Measurements from ENCODE around the gene ZNF821. TPM values are rescaled to one million over a fixed set of nuclear protein-coding genes. Genes with fewer than 3 reads are reported as not detected.

Gene ZNF821
- total RNA-seq, 1 experiment from 2014 or later = 13.1 TPM

DNA sequence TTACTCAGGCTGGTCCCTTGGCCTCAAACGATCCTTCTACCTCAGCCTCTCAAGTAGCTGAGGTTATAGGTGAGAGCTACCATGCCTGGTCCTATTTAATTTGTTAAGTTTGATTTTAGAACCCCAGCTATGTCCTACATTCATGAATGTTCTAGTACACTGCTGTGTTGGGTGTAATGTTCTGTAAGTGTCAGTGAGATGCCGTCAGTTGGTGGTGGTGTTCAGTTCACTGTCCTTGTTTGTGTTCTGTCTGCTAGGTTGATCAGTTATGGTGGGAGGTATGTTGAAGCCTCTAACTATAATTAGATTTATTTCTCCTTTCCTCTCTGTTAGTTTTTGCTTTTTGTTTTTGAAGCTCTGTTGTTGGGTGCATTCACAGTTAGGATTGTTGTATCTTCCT, 19.6 kb upstream of the ZNF821 start:
- peaks cover 24% of the 10 kb centered on the region for H3K36me3 Mint-ChIP-seq (ENCODE audit: insufficient read depth, unreplicated experiment)
- peaks cover 40% of the 10 kb centered on the region for H3K4me1 Mint-ChIP-seq (ENCODE audit: low read depth, unreplicated experiment)
- intact Hi-C loops (cut with micrococcal nuclease; ENCODE audit: unreplicated experiment) = no loop called here
- BruUV-seq (replicated peaks) = no TSS peak
- no peaks in the 10 kb centered on the region for H3K9me3 Mint-ChIP-seq (ENCODE audit: low read depth, unreplicated experiment)
- H3K27me3 Mint-ChIP-seq (ENCODE audit: unreplicated experiment) = no peaks in the 10 kb centered on the region
- TF ChIP-seq, protein P1, sequence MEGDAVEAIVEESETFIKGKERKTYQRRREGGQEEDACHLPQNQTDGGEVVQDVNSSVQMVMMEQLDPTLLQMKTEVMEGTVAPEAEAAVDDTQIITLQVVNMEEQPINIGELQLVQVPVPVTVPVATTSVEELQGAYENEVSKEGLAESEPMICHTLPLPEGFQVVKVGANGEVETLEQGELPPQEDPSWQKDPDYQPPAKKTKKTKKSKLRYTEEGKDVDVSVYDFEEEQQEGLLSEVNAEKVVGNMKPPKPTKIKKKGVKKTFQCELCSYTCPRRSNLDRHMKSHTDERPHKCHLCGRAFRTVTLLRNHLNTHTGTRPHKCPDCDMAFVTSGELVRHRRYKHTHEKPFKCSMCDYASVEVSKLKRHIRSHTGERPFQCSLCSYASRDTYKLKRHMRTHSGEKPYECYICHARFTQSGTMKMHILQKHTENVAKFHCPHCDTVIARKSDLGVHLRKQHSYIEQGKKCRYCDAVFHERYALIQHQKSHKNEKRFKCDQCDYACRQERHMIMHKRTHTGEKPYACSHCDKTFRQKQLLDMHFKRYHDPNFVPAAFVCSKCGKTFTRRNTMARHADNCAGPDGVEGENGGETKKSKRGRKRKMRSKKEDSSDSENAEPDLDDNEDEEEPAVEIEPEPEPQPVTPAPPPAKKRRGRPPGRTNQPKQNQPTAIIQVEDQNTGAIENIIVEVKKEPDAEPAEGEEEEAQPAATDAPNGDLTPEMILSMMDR (IDR thresholded peaks at IDR 0.05; ENCODE audit: unreplicated experiment) = no peak
- H3K4me3 Mint-ChIP-seq (ENCODE audit: low read depth, unreplicated experiment) = no peak overlapping the region
- H3K27ac Mint-ChIP-seq (ENCODE audit: unreplicated experiment) = peak overlapping the region; percentile 13
- DNase-seq = no peak
- CTCF ChIA-PET = no interaction called here

DNA sequence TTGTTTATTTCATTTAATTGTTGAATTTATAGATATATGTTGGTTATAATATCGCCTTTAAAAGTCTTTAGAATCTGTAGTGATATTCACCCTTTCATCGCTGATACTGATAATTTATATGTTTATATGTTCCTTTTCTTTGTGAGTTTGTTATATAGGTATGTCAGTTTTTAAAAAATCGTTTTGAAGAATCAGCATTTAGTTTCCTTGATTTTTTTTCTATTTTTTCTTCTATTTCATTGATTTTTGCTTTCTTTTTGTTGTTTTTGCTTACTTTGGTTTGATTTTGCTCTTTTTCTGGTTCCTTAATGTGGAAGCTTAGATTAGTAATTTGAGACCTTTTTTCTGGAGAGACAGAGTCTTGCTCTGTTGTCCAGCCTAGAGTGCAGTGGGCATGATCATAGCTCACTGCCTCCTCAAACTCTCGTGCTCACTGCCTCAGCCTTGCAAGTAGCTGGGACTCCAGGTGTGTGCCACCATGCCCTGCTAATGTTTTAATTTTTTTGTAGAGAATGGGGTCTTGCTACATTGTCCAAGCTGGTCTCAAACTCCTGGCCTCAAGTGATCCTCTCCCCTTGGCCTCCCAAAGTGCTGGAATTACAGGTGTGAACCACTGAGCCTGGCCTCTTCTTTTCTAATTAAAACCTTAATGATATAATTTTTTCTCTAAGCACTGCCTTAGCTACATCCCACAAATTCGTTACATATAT, 18.8 kb upstream of the ZNF821 start:
- Mint-ChIP-seq H3K4me1 (ENCODE audit: low read depth, unreplicated experiment) (peaks cover 40% of the 10 kb centered on the region), H3K9me3 (ENCODE audit: low read depth, unreplicated experiment) (no peaks in the 10 kb centered on the region), H3K27me3 (ENCODE audit: unreplicated experiment) (no peaks in the 10 kb centered on the region), H3K4me3 (ENCODE audit: low read depth, unreplicated experiment) (no peak overlapping the region), H3K36me3 (ENCODE audit: insufficient read depth, unreplicated experiment) (peaks cover 26% of the 10 kb centered on the region), H3K27ac (ENCODE audit: unreplicated experiment) (peak overlapping the region; percentile 5)
- intact Hi-C loops (cut with micrococcal nuclease; ENCODE audit: unreplicated experiment) = no loop called here
- no peak for DNase-seq
- no TSS peak for BruUV-seq (replicated peaks)
- CTCF ChIA-PET = interaction anchor here (0.6 kb wide), 2 partner anchors 61 to 106 kb away, joined by 4 to 8 read pairs; no protein-coding TSS in a partner anchor
- TF ChIP-seq, protein P1 (IDR thresholded peaks at IDR 0.05; ENCODE audit: unreplicated experiment) = no peak

DNA sequence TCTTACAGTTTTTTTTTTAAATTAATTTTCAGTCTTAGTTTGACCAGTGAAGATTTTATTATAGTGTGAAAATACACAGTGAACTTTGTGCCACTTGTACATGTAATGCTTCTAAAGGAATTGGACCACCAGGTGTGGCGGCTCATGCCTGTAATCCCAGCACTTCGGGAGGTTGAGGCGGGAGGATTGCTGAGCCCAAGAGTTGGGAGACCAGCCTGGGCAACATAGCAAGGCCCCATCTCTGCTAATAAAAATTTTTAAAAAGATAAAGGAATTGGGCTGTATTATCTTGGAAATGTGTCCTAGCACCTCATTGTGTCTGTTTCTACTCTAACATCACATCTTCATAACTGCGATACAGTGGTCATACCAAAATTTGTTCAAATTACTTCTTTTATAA, 15.2 kb upstream of the ZNF821 start:
- Mint-ChIP-seq H3K27me3 (ENCODE audit: unreplicated experiment) (no peaks in the 10 kb centered on the region), H3K36me3 (ENCODE audit: insufficient read depth, unreplicated experiment) (peaks cover 62% of the 10 kb centered on the region), H3K4me3 (ENCODE audit: low read depth, unreplicated experiment) (no peak overlapping the region), H3K9me3 (ENCODE audit: low read depth, unreplicated experiment) (no peaks in the 10 kb centered on the region), H3K27ac (ENCODE audit: unreplicated experiment) (no peak overlapping the region), H3K4me1 (ENCODE audit: low read depth, unreplicated experiment) (peaks cover 36% of the 10 kb centered on the region)
- intact Hi-C loops (cut with micrococcal nuclease; ENCODE audit: unreplicated experiment) = loop anchor here (10.0 kb wide), 1 partner anchor 94 kb away; the partner anchor contains the start of gene AP1G1
- no peak for DNase-seq
- CTCF ChIA-PET = interaction anchor here (0.6 to 1.0 kb wide), 2 partner anchors 62 to 75 kb away, joined by 3 read pairs; no protein-coding TSS in a partner anchor
- BruUV-seq (replicated peaks) = no TSS peak
- TF ChIP-seq, protein P1 (IDR thresholded peaks at IDR 0.05; ENCODE audit: unreplicated experiment) = no peak

DNA sequence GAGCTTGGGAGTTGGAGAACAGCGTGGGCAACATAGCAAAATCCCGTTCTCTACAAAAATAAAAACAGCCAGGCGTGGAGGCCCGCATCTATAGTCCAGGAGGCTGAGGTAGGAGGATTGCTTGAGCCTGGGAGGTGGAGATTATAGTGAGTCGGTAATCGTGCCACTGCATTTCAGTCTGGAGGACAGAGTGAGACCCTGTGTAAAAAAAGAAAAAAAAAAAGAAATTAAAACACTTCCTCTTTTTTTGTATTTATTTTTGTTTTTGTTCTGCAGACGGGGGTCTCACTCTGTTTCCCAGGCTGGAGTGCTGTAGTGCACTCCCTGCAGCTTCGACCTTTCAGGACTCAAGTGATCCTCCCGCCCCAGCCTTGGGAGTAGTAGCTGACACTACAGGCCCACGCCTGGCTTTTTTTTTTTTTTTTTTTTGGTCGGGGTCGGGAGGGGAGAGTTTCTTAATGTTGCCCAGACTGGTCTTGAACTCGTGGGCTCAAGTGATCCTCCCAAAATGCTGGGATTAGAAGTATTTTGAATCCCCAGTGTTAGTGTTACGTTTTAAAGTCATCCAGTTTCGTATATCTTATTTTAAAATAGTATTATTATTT, 12.9 kb upstream of the ZNF821 start:
- Mint-ChIP-seq H3K27me3 (ENCODE audit: unreplicated experiment) (no peaks in the 10 kb centered on the region), H3K36me3 (ENCODE audit: insufficient read depth, unreplicated experiment) (peaks cover 66% of the 10 kb centered on the region), H3K4me1 (ENCODE audit: low read depth, unreplicated experiment) (peaks cover 19% of the 10 kb centered on the region), H3K4me3 (ENCODE audit: low read depth, unreplicated experiment) (peak overlapping the region; percentile 82), H3K9me3 (ENCODE audit: low read depth, unreplicated experiment) (no peaks in the 10 kb centered on the region), H3K27ac (ENCODE audit: unreplicated experiment) (peak overlapping the region; percentile 73)
- CTCF ChIA-PET = interaction anchor here (0.6 kb wide), 1 partner anchor 578 kb away, joined by 4 read pairs; no protein-coding TSS in a partner anchor
- intact Hi-C loops (cut with micrococcal nuclease; ENCODE audit: unreplicated experiment) = loop anchor here (10.0 kb wide), 1 partner anchor 92 kb away; the partner anchor contains the start of gene AP1G1
- no peak for DNase-seq
- TF ChIP-seq, protein P1 (IDR thresholded peaks at IDR 0.05; ENCODE audit: unreplicated experiment) = no peak
- BruUV-seq (replicated peaks) = no TSS peak
